Neuronal stem cell (in vitro differentiated cells): ENCODE measurements around the gene ABO.
A peak's percentile ranks its signal among the peaks of the same experiment; 100 is the strongest.

Experiments
- DNase-seq: peaks from one replicate; pipeline ENCODE4 v3.0.0-alpha.2; 2013; ENCODE audit warnings: low spot score
- H2AFZ ChIP-seq: one replicate; pipeline ENCODE4 v1.6.1; 2013; ENCODE audit warnings: mild to moderate bottlenecking, low read length, inconsistent platforms
- H2AK5ac ChIP-seq: 2 replicates; pipeline ENCODE4 v1.6.1; 2013; ENCODE audit warnings: low read depth, mild to moderate bottlenecking, inconsistent platforms, low read length, moderate library complexity, mixed read lengths
- H2BK120ac ChIP-seq: 2 replicates; pipeline ENCODE4 v1.6.1; 2013; ENCODE audit warnings: low read depth, mild to moderate bottlenecking, inconsistent platforms, low read length, moderate library complexity, mixed read lengths
- H2BK12ac ChIP-seq: one replicate; pipeline ENCODE4 v1.6.1; 2013; ENCODE audit warnings: low read length, inconsistent platforms
- H2BK15ac ChIP-seq: 2 replicates; pipeline ENCODE4 v1.6.1; 2013; ENCODE audit warnings: mild to moderate bottlenecking, low read length, inconsistent platforms, mixed read lengths
- H2BK5ac ChIP-seq: one replicate; pipeline ENCODE4 v1.6.1; 2013; ENCODE audit warnings: inconsistent platforms, mild to moderate bottlenecking, low read length, moderate library complexity
- H3K14ac ChIP-seq: one replicate; pipeline ENCODE4 v1.6.1; 2013; ENCODE audit warnings: low read length, inconsistent platforms
- H3K18ac ChIP-seq: 2 replicates; pipeline ENCODE4 v1.6.1; 2013; ENCODE audit warnings: low read length, inconsistent platforms
- H3K23ac ChIP-seq: 2 replicates; pipeline ENCODE4 v1.6.1; 2013; ENCODE audit warnings: low read depth, mild to moderate bottlenecking, mixed read lengths, low read length, inconsistent platforms; ENCODE audit not compliant: poor library complexity
- H3K27ac ChIP-seq: replicated peaks from 3 replicates; pipeline ENCODE4 v1.5.1; 2013; ENCODE audit warnings: low read length, inconsistent platforms
- H3K27me3 ChIP-seq, 3 experiments: 2 replicates each; pipeline ENCODE4 v1.6.1; 2013; ENCODE audit warnings: low read length in 3 of 3, mild to moderate bottlenecking in 2 of 3, inconsistent platforms in 1 of 3, low read depth in 1 of 3, mixed read lengths in 1 of 3, moderate library complexity in 1 of 3; ENCODE audit not compliant: control insufficient read depth in 3 of 3, insufficient read depth in 3 of 3
- H3K36me3 ChIP-seq, 2 donors: replicated peaks in 1 of 2; 2 replicates each; pipeline ENCODE4 v1.6.1; 2013; ENCODE audit warnings: low read length in 2 of 2; ENCODE audit not compliant: control insufficient read depth in 2 of 2, insufficient read depth in 2 of 2
- H3K4ac ChIP-seq: 2 replicates; pipeline ENCODE4 v1.6.1; 2013; ENCODE audit warnings: inconsistent platforms, mild to moderate bottlenecking, low read length, moderate library complexity
- H3K4me1 ChIP-seq, 2 donors: 1 replicate in 1 of 2; 2 replicates in 1 of 2; pipeline ENCODE4 v1.6.1; 2013; ENCODE audit warnings: low read length in 2 of 2, low read depth in 1 of 2; ENCODE audit not compliant: control insufficient read depth in 2 of 2, insufficient read depth in 1 of 2
- H3K4me2 ChIP-seq: one replicate; pipeline ENCODE4 v1.6.1; 2013; ENCODE audit warnings: mild to moderate bottlenecking, low read length, inconsistent platforms; ENCODE audit not compliant: insufficient read depth, poor library complexity, severe bottlenecking
- H3K4me3 ChIP-seq, 2 donors: 2 replicates each; pipeline ENCODE4 v1.5.1; 2013; ENCODE audit warnings: low read length in 2 of 2, mild to moderate bottlenecking in 2 of 2, inconsistent platforms in 1 of 2, moderate library complexity in 1 of 2
- H3K79me1 ChIP-seq: one replicate; pipeline ENCODE4 v1.6.1; 2013; ENCODE audit warnings: low read depth, mild to moderate bottlenecking, inconsistent platforms, low read length, moderate library complexity
- H3K9ac ChIP-seq: one replicate; pipeline ENCODE4 v1.6.1; 2013; ENCODE audit warnings: mild to moderate bottlenecking, low read depth, low read length, inconsistent platforms; ENCODE audit not compliant: poor library complexity
- H3K9me3 ChIP-seq, 2 donors: replicated peaks in 1 of 2; 2 replicates each; pipeline versions ENCODE3 to v1.6.1; 2013; ENCODE audit warnings: low read length in 2 of 2, mild to moderate bottlenecking in 2 of 2, inconsistent platforms in 1 of 2, low read depth in 1 of 2, mixed read lengths in 1 of 2, moderate library complexity in 1 of 2; ENCODE audit not compliant: control insufficient read depth in 2 of 2, insufficient read depth in 1 of 2
- H4K8ac ChIP-seq: one replicate; pipeline ENCODE4 v1.6.1; 2013; ENCODE audit warnings: low read depth, mild to moderate bottlenecking, inconsistent platforms, low read length, moderate library complexity
- H4K91ac ChIP-seq: one replicate; pipeline ENCODE4 v1.6.1; 2013; ENCODE audit warnings: low read length, low read depth, mild to moderate bottlenecking, inconsistent platforms; ENCODE audit not compliant: poor library complexity
- WGBS, 2 donors: extraction: QIAGEN DNeasy Blood & Tissue Kit; methylation state at CpG; one replicate each; pipeline ENCODE4 v1.1.7; 2013; ENCODE audit warnings: missing lambda C conversion rate in 2 of 2, mixed read lengths in 1 of 2; ENCODE audit not compliant: insufficient read length in 2 of 2, insufficient replicate concordance in 1 of 2; ENCODE audit errors: extremely low coverage in 2 of 2; 5-methylcytosine and 5-hydroxymethylcytosine counted together

Gene ABO

DNA sequence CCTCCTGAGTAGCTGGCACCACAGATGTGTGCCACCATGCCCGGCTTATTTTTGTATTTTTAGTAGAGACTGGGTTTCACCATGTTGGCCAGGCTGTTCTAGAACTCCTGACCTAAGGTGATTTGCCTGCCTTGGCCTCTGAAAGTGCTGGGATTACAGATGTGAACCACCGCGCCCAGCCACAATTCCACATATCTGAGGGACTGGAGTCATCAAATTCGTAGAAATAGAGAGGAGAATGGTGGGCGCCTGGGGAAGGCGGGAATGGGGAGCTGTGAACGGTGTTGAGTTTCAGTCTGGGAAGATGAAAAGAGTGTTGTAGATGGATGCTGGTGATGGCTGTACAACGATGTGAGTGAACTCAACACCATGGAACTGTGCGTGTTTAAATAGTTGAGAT, 1.9 kb upstream of the ABO start:
- peaks cover 8 to 18% of the 10 kb centered on the region in 2 donors for H3K9me3 ChIP-seq
- no peak overlapping the region for H3K4me3 ChIP-seq
- H2AK5ac ChIP-seq = no peak overlapping the region
- no peak overlapping the region for H4K91ac ChIP-seq
- no CpG with 5 or more reads among the region's 9 CpGs for WGBS, 2 donors
- no peaks in the 10 kb centered on the region for H3K79me1 ChIP-seq
- H3K4ac ChIP-seq = no peak overlapping the region
- H3K9ac ChIP-seq = no peak overlapping the region
- H2AFZ ChIP-seq = no peak overlapping the region
- H2BK12ac ChIP-seq = no peak overlapping the region
- H4K8ac ChIP-seq = no peak overlapping the region
- H2BK5ac ChIP-seq = no peak overlapping the region
- H2BK15ac ChIP-seq = no peak overlapping the region
- H3K4me1 ChIP-seq = no peaks in the 10 kb centered on the region
- no peak overlapping the region for H2BK120ac ChIP-seq
- DNase-seq = no peak
- no peak overlapping the region for H3K14ac ChIP-seq
- no peak overlapping the region for H3K4me2 ChIP-seq
- peaks cover 19 to 93% (median 56%) of the 10 kb centered on the region in 3 experiments for H3K27me3 ChIP-seq
- no peaks in the 10 kb centered on the region for H3K36me3 ChIP-seq
- H3K23ac ChIP-seq = no peak overlapping the region
- H3K18ac ChIP-seq = no peak overlapping the region
- no peak overlapping the region for H3K27ac ChIP-seq

GRCh38 chr9:133276001-133276884, 1.2 kb upstream of the ABO start:
- H2BK15ac ChIP-seq = peak overlapping the region; percentile 67
- no peak overlapping the region for H2AK5ac ChIP-seq
- DNase-seq = no peak
- H3K4me2 ChIP-seq = peak overlapping the region; percentile 73
- no peak overlapping the region for H3K14ac ChIP-seq
- no peak overlapping the region for H2BK5ac ChIP-seq
- peak overlapping the region; percentile 87 for H2AFZ ChIP-seq
- H3K27ac ChIP-seq = no peak overlapping the region
- H3K9ac ChIP-seq = no peak overlapping the region
- no peak overlapping the region for H4K8ac ChIP-seq
- H4K91ac ChIP-seq = no peak overlapping the region
- H3K4me1 ChIP-seq = no peaks in the 10 kb centered on the region
- H3K27me3 ChIP-seq = peaks cover 19 to 95% (median 57%) of the 10 kb centered on the region in 3 experiments
- no peaks in the 10 kb centered on the region for H3K79me1 ChIP-seq
- H3K18ac ChIP-seq = peak overlapping the region; percentile 87
- H3K9me3 ChIP-seq = peaks cover 8 to 18% of the 10 kb centered on the region in 2 donors
- no peaks in the 10 kb centered on the region for H3K36me3 ChIP-seq
- H2BK12ac ChIP-seq = no peak overlapping the region
- WGBS, 2 donors = no CpG with 5 or more reads among the region's 33 CpGs
- H3K23ac ChIP-seq = no peak overlapping the region
- no peak overlapping the region for H2BK120ac ChIP-seq
- no peak overlapping the region for H3K4me3 ChIP-seq
- no peak overlapping the region for H3K4ac ChIP-seq

DNA sequence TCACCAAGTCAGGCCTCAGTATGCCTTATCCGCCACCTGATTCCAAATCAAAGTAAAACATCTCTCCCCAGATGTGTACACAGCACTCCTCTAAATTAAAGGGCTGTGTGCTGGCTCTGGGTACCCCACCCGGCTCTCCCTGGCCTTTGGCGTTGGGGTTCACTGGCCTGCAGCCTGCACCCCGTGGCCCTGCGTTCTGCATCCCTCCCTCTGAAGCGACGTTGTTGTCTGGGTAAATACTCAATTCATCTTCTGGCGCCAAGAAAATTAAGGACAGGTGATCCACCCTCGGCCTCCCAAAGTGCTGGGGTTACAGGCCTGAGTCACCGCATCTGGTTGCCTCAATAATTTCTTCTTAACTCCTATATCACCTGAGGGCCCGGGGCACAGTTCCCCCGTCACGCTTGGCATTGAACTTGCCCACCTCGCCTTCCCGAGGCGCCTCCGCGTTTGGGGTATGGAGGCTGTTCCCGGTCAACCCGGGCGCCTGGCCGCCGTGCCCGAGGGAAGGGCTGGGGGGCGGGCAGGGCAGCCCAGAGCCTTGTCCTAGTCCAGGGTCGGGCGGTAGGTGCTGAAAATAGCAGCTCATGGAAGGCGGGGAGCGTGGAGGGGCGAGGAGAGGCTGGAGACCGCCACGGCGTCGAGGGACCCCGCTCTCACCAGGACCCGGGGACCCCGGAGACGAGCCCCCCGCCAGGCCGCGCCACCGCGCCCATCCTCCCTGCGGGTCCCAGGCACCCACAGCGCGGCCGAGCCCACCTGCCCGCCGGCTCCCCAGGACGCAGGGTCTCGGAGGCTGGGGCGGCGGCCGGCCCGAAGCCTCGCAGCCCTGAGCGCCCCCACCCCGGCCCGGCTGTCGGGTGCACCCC, 531 bp downstream of the ABO start:
- peak overlapping the region; percentile 61 for H2BK120ac ChIP-seq
- peaks cover 8 to 18% of the 10 kb centered on the region in 2 donors for H3K9me3 ChIP-seq
- no peak overlapping the region for H4K91ac ChIP-seq
- peak overlapping the region; percentile 83 for H3K18ac ChIP-seq
- WGBS, 2 donors = no CpG with 5 or more reads among the region's 60 CpGs
- peak overlapping the region; percentile 63 for H2AK5ac ChIP-seq
- H2AFZ ChIP-seq = peak overlapping the region; percentile 87
- no peak overlapping the region for H3K9ac ChIP-seq
- H3K79me1 ChIP-seq = no peaks in the 10 kb centered on the region
- peaks cover 19 to 85% (median 57%) of the 10 kb centered on the region in 3 experiments for H3K27me3 ChIP-seq
- no peaks in the 10 kb centered on the region for H3K4me1 ChIP-seq
- H3K4me3 ChIP-seq = peak overlapping the region in 1 of 2 donors; percentile 57
- H3K4ac ChIP-seq = peak overlapping the region; percentile 23
- peak overlapping the region; percentile 93 for H3K23ac ChIP-seq
- peak overlapping the region; percentile 73 for H3K4me2 ChIP-seq
- DNase-seq = no peak
- peak overlapping the region; percentile 41 for H2BK12ac ChIP-seq
- H2BK15ac ChIP-seq = no peak overlapping the region
- peak overlapping the region; percentile 39 for H2BK5ac ChIP-seq
- H3K27ac ChIP-seq = no peak overlapping the region
- H3K36me3 ChIP-seq = no peaks in the 10 kb centered on the region
- H3K14ac ChIP-seq = no peak overlapping the region
- H4K8ac ChIP-seq = no peak overlapping the region

- H3K14ac ChIP-seq = no peak overlapping the region
- H3K4me3 ChIP-seq = no peak overlapping the region
- H2AK5ac ChIP-seq = no peak overlapping the region
- no peak overlapping the region for H2BK15ac ChIP-seq
- H3K9me3 ChIP-seq = peaks cover 8 to 16% of the 10 kb centered on the region in 2 donors
- no peak overlapping the region for H4K91ac ChIP-seq
- no peaks in the 10 kb centered on the region for H3K36me3 ChIP-seq
- H3K27ac ChIP-seq = no peak overlapping the region
- no peak overlapping the region for H2AFZ ChIP-seq
- no peak overlapping the region for H3K4ac ChIP-seq
- no peak overlapping the region for H4K8ac ChIP-seq
- no peak overlapping the region for H3K18ac ChIP-seq
- no peak overlapping the region for H2BK5ac ChIP-seq
- no peak for DNase-seq
- H3K27me3 ChIP-seq = peaks cover 19 to 79% (median 57%) of the 10 kb centered on the region in 3 experiments
- H3K4me1 ChIP-seq = no peaks in the 10 kb centered on the region
- WGBS, 2 donors = no CpG with 5 or more reads among the region's 11 CpGs
- H3K23ac ChIP-seq = no peak overlapping the region
- H3K79me1 ChIP-seq = no peaks in the 10 kb centered on the region
- no peak overlapping the region for H3K4me2 ChIP-seq
- no peak overlapping the region for H3K9ac ChIP-seq
- H2BK120ac ChIP-seq = no peak overlapping the region
- H2BK12ac ChIP-seq = no peak overlapping the region
Observed at GRCh38 chr9:133273819-133274218, 1.2 kb downstream of the ABO start.
